Measurements from ENCODE around the gene FAM227B. TPM values are rescaled to one million over a fixed set of nuclear protein-coding genes. Genes with fewer than 3 reads are reported as not detected.
"Not testable (repeated sequence)": the region's sequence is repeated elsewhere in the genome, so short reads cannot be mapped to it uniquely, and the experiment has no call there.

Gene FAM227B
- total RNA-seq, result 1 to 10 TPM; 6.0 to 6.1 TPM

GRCh38 chr15:49620658-49621368 lies at the start of gene FAM227B, which contains the start of gene DTWD1:
Gene FAM227B (minus strand): TSS chr15:49620818. CDS start chr15:49615171, 5,647 bp downstream.
Gene DTWD1 (plus strand): TSS chr15:49621048. CDS start chr15:49625168, 4,120 bp downstream.
- ATAC-seq, result peak; percentile 98
- intact Hi-C loops (cut with micrococcal nuclease), result no loop called here
- TF ChIP-seq CTCF (IDR thresholded peaks at IDR 0.05), result no peak

GRCh38 chr15:49669288-49669687 lies 48.7 kb upstream of the FAM227B start:
- CTCF ChIA-PET, result interaction anchor here (1.0 to 1.4 kb wide), 2 partner anchors 198 to 219 kb away, joined by 3 read pairs; no protein-coding TSS in a partner anchor
- peaks cover 4% of the 10 kb centered on the region for H3K27me3 Mint-ChIP-seq
- H3K4me1 Mint-ChIP-seq (ENCODE audit: low read depth), result no peaks in the 10 kb centered on the region
- H3K9me3 Mint-ChIP-seq, result no peaks in the 10 kb centered on the region
- DNase-seq, result no peak
- no peak overlapping the region for H3K27ac Mint-ChIP-seq
- intact Hi-C loops (cut with micrococcal nuclease), result no loop called here
- H3K4me3 Mint-ChIP-seq, result no peak overlapping the region
- ATAC-seq, result no peak
- TF ChIP-seq CTCF (IDR thresholded peaks at IDR 0.05), result no peak
- POLR2A ChIA-PET, result no interaction called here
- no peaks in the 10 kb centered on the region for H3K36me3 Mint-ChIP-seq (ENCODE audit: low read depth)

More at GRCh38 chr15:49620658-49621368, at the start of gene FAM227B, which contains the start of gene DTWD1:
- POLR2A ChIA-PET, result interaction anchor here (0.6 to 1.5 kb wide), 2 partner anchors 8 to 465 kb away, joined by 3 read pairs; partner anchors contain the start of gene COPS2
- peaks cover 41% of the 10 kb centered on the region for H3K4me1 Mint-ChIP-seq (ENCODE audit: low read depth)
- H3K4me3 Mint-ChIP-seq, result peak within 1 kb of the TSS; percentile 89
- H3K36me3 Mint-ChIP-seq (ENCODE audit: low read depth), result peaks cover 29% of the 10 kb centered on the region
- peak; percentile 94 for DNase-seq
- CTCF ChIA-PET, result no interaction called here
- peaks cover 9% of the 10 kb centered on the region for H3K9me3 Mint-ChIP-seq
- peak within 1 kb of the TSS; percentile 96 for H3K27ac Mint-ChIP-seq
- no peaks in the 10 kb centered on the region for H3K27me3 Mint-ChIP-seq

- CTCF ChIA-PET; H3K27ac Mint-ChIP-seq; H3K9me3 Mint-ChIP-seq; POLR2A ChIA-PET; H3K36me3 Mint-ChIP-seq (ENCODE audit: low read depth); DNase-seq; H3K27me3 Mint-ChIP-seq; H3K4me1 Mint-ChIP-seq (ENCODE audit: low read depth); intact Hi-C loops (cut with micrococcal nuclease); H3K4me3 Mint-ChIP-seq; ATAC-seq: not testable (repeated sequence)
Measured at GRCh38 chr15:49666486-49666885, 45.9 kb upstream of the FAM227B start.

GRCh38 chr15:49664716-49665115 lies 44.1 kb upstream of the FAM227B start:
- Mint-ChIP-seq H3K27me3 (peaks cover 1% of the 10 kb centered on the region), H3K36me3 (ENCODE audit: low read depth) (no peaks in the 10 kb centered on the region), H3K4me1 (ENCODE audit: low read depth) (no peaks in the 10 kb centered on the region), H3K27ac (no peak overlapping the region), H3K9me3 (no peaks in the 10 kb centered on the region), H3K4me3 (no peak overlapping the region)
- no peak for ATAC-seq
- no peak for TF ChIP-seq CTCF (IDR thresholded peaks at IDR 0.05)
- intact Hi-C loops (cut with micrococcal nuclease), result no loop called here
- DNase-seq, result no peak
- POLR2A ChIA-PET, result no interaction called here
- CTCF ChIA-PET, result no interaction called here

GRCh38 chr15:49656734-49657133 lies 36.1 kb upstream of the FAM227B start:
- Mint-ChIP-seq H3K27ac (no peak overlapping the region), H3K9me3 (peaks cover 6% of the 10 kb centered on the region), H3K27me3 (peaks cover 1% of the 10 kb centered on the region), H3K4me1 (ENCODE audit: low read depth) (no peaks in the 10 kb centered on the region), H3K4me3 (no peak overlapping the region), H3K36me3 (ENCODE audit: low read depth) (no peaks in the 10 kb centered on the region)
- intact Hi-C loops (cut with micrococcal nuclease), result no loop called here
- POLR2A ChIA-PET, result no interaction called here
- no peak for TF ChIP-seq CTCF (IDR thresholded peaks at IDR 0.05)
- no peak for DNase-seq
- CTCF ChIA-PET, result no interaction called here
- ATAC-seq, result no peak
